ENCODE measurements around the gene TUT4.
A peak's percentile ranks its signal among the peaks of the same experiment; 100 is the strongest.

Gene TUT4

GRCh38 chr1:52553362-52554266 is 722 bp upstream of the TUT4 start:
- peaks cover 22% of the 10 kb centered on the region for H4K20me1 ChIP-seq (ENCODE audit: low read depth, low read length)
- H3K9me2 ChIP-seq (replicated peaks; ENCODE audit: insufficient read depth, low read length), result no peaks in the 10 kb centered on the region
- H3K27me3 ChIP-seq (ENCODE audit: low read length), result no peaks in the 10 kb centered on the region
- H3K27ac ChIP-seq (ENCODE audit: low read depth, low read length), result peak overlapping the region; percentile 83
- no peaks in the 10 kb centered on the region for H3K36me3 ChIP-seq (ENCODE audit: low read length)
- H3F3A ChIP-seq (ENCODE audit: insufficient read depth), result peaks cover 44% of the 10 kb centered on the region
- H3K4me3 ChIP-seq (ENCODE audit: insufficient read depth, low read length, poor library complexity, severe bottlenecking), result peak overlapping the region; percentile 61
- peak overlapping the region; percentile 82 for H3K4me2 ChIP-seq (ENCODE audit: low read depth, low read length, poor library complexity, severe bottlenecking)
- H2AFZ ChIP-seq (ENCODE audit: low read depth, low read length, severe bottlenecking), result peak overlapping the region; percentile 89
- peak overlapping the region; percentile 94 for H3K9ac ChIP-seq (ENCODE audit: low read length)
- peaks cover 39% of the 10 kb centered on the region for H3K79me2 ChIP-seq (ENCODE audit: insufficient read depth, low read length)
- no peaks in the 10 kb centered on the region for H3K9me3 ChIP-seq (ENCODE audit: insufficient read depth, low read length)
- no peak for TF ChIP-seq CTCF (IDR thresholded peaks at IDR 0.05; ENCODE audit: insufficient read depth, low read length, poor library complexity, severe bottlenecking)
- TF ChIP-seq EZH2phosphoT487 (conservative IDR thresholded peaks at IDR 0.05; ENCODE audit: low read length), result no peak

GRCh38 chr1:52552236-52552504 is 722 bp downstream of the TUT4 start:
- Histone ChIP-seq H3K27me3 (ENCODE audit: low read length) (no peaks in the 10 kb centered on the region), H3K9me3 (ENCODE audit: insufficient read depth, low read length) (no peaks in the 10 kb centered on the region), H3K36me3 (ENCODE audit: low read length) (no peaks in the 10 kb centered on the region), H3K4me2 (ENCODE audit: low read depth, low read length, poor library complexity, severe bottlenecking) (peak overlapping the region; percentile 82), H2AFZ (ENCODE audit: low read depth, low read length, severe bottlenecking) (peak overlapping the region; percentile 89), H3F3A (ENCODE audit: insufficient read depth) (peaks cover 44% of the 10 kb centered on the region), H3K9me2 (replicated peaks; ENCODE audit: insufficient read depth, low read length) (no peaks in the 10 kb centered on the region), H3K27ac (ENCODE audit: low read depth, low read length) (peak overlapping the region; percentile 83), H3K79me2 (ENCODE audit: insufficient read depth, low read length) (peaks cover 53% of the 10 kb centered on the region), H3K4me3 (ENCODE audit: insufficient read depth, low read length, poor library complexity, severe bottlenecking) (peak overlapping the region; percentile 61), H4K20me1 (ENCODE audit: low read depth, low read length) (peaks cover 28% of the 10 kb centered on the region), H3K9ac (ENCODE audit: low read length) (peak overlapping the region; percentile 94)
- TF ChIP-seq CTCF (IDR thresholded peaks at IDR 0.05; ENCODE audit: insufficient read depth, low read length, poor library complexity, severe bottlenecking) (no peak), EZH2phosphoT487 (conservative IDR thresholded peaks at IDR 0.05; ENCODE audit: low read length) (no peak)

GRCh38 chr1:52551507-52552235 is 1.2 kb downstream of the TUT4 start:
- H3K9me3 ChIP-seq (ENCODE audit: insufficient read depth, low read length), result no peaks in the 10 kb centered on the region
- peak overlapping the region; percentile 83 for H3K27ac ChIP-seq (ENCODE audit: low read depth, low read length)
- H3F3A ChIP-seq (ENCODE audit: insufficient read depth), result peaks cover 40% of the 10 kb centered on the region
- H3K9me2 ChIP-seq (replicated peaks; ENCODE audit: insufficient read depth, low read length), result no peaks in the 10 kb centered on the region
- H2AFZ ChIP-seq (ENCODE audit: low read depth, low read length, severe bottlenecking), result no peak overlapping the region
- H3K79me2 ChIP-seq (ENCODE audit: insufficient read depth, low read length), result peaks cover 58% of the 10 kb centered on the region
- H3K36me3 ChIP-seq (ENCODE audit: low read length), result no peaks in the 10 kb centered on the region
- TF ChIP-seq CTCF (IDR thresholded peaks at IDR 0.05; ENCODE audit: insufficient read depth, low read length, poor library complexity, severe bottlenecking) (no peak), EZH2phosphoT487 (conservative IDR thresholded peaks at IDR 0.05; ENCODE audit: low read length) (no peak)
- H4K20me1 ChIP-seq (ENCODE audit: low read depth, low read length), result peaks cover 28% of the 10 kb centered on the region
- H3K4me2 ChIP-seq (ENCODE audit: low read depth, low read length, poor library complexity, severe bottlenecking), result peak overlapping the region; percentile 82
- H3K27me3 ChIP-seq (ENCODE audit: low read length), result no peaks in the 10 kb centered on the region
- H3K4me3 ChIP-seq (ENCODE audit: insufficient read depth, low read length, poor library complexity, severe bottlenecking), result peak overlapping the region; percentile 61
- H3K9ac ChIP-seq (ENCODE audit: low read length), result peak overlapping the region; percentile 94

All from SU-DHL-6 (cell line).